Activated CD8-positive, alpha-beta memory T cell treated with anti-CD3 and anti-CD28 coated beads for 24 hours (primary cell): Measurements from ENCODE around the gene YARS1.

Experiments
- DNase-seq: peaks from one replicate; pipeline ENCODE4 v3.0.0-alpha.2; 2020

The YARS1 gene

DNA sequence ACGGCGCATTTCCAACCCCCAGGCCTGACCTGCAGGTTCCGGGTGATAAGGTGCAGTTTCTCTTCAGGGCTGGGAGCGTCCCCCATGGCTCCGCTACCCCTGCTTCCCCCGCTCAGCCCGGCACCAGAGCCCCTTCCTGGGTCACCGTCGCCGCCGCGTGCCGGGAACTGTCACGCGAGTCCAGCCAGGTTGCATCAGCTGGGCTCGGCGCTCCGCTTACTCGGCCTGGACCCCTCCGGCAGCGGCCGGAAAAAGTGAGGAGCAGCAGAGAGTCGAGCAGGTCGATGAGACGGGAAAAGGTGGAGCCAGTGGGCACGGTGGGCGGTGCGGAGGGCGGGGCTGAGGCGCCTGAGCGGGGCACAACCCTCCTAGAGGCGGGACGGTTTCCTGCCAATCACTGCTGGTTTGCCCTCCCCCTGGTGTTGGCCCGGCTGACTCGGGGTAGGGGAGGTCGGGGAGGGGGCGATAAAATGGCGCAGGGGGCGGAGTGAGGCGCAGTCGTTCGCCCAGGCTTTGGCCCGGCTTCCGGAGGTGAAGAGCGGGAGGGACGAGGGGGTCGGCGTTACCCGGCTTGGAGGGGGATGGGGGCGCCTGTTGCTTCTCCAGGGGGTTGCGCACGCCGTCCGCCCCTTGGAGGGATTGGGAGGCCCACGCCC is at the start of gene YARS1, which contains the start of gene S100PBP:
Gene YARS1 (minus strand): TSS at position 200 of the 656 bp plus-strand sequence. CDS start 114 bp downstream, at position 86.
Gene S100PBP (plus strand): TSS at position 495 of the 656 bp plus-strand sequence. CDS start 8,447 bp downstream, outside the sequence.
- peak; percentile 100 for DNase-seq

DNA sequence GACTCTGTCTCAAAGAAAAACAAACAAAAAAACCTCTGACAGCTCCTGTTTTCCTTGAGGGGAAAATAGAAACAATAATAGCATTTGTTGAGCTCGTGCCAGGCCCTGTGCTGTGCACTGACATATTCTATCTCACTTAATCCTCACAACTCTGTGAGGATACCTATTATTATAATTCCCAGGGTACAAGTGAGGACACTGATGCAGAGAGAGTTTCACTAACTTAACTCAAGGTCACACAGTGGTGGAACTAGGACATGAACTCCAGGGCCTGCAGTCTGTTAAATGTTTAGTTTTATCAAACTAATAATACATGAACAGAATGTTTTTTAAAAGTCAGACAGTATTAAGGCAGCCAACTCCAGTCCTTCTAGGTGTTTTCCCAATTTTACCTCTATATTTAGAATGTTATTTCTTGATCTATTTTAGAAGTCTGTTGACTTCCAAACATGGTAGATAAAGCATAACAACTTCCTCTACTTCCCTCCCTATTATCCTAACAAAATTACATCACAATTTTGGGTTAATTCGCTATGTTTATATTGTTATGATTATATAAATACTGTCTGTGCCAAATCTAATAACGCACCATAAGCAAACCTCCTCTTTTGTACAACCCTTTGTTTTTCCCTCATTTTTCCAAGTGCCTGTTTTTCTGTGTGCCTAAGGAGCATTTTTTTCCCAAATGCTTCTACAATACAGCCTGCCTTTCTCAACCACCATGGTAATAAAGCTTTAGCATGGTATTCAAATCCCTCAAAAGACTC is 48.7 kb upstream of the YARS1 start:
- DNase-seq, result no peak

DNA sequence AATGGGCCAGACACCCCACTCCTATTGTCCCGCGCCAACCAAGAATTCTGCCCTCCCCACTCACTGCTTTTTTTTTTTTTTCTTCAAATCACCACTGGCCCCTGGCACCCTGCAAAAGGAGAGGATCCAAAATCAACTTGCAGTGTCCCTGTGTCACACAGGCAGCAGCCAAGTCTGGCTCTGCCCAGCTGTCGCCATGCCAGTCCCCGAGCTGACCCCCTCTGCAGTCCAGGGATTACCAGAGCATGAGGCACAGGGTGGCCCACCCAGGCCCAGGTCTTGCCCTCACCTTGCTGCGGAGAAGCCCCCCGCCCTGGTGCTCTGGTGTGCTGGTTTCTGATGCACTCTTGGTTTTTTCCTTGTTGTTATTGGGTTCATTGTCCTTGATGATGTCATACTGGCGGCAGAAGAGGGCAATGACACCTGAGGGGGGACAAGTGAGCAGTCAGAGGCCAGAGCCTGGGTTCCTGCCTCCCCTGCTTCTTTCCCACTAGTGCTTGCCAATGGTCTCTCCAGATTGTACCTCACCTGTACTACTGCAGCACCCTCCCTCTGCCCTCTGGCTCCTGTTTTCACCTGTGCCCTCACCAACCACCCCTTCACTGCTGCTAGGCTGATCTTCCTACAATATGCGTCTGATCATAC is 47.3 kb upstream of the YARS1 start:
- DNase-seq, result no peak

DNA sequence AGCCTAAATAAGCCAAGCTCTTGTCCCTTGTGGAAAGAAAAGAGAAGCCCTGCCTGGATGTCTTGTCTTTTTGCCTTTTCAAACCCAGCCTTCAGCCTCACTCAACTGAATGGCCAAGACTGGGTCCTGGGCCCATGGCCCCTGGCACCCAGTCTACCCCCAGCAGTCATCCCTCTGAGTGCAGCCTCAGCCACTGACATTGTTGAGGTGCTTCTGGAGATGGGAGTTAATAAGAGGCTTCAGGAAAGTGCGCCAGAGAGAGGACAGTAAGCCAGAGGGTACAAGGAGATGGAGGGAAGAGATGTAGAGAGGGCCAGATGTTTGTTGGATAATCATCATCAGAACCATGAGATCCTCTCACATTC is 46.7 kb upstream of the YARS1 start:
- DNase-seq, result peak; percentile 38

DNA sequence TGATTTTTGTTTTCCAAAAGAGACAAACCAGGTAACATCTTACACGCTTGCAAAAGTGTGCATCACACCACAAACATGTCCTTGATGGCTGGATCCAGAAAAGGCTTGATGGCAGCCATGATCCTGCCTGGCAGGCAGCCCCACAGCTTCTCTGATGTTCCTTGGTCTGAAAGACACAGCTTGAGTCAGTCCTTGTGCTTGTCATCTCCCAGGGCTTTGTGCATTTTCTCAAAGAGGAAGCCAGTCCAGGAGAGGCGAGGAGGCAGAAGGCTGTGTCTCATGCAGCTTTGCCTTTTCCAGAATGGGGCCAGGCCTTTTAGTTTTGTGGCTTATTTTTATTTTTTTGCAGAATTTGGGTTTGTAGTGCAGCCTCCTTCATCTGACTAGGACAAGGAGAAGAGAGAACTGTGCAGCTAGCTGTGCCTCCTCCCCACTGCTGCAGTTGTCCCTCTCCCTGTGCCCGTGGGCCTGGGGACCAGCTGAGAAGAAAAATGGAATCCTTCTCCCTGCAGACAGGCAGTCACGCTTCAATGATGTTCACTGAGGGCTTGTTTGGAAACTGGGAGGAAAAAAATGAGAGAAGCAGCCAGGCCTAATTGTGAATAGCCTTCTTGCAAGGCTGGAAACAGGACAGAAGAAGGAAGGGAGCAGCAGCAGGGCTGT is 46.2 kb upstream of the YARS1 start:
- no peak for DNase-seq

DNA sequence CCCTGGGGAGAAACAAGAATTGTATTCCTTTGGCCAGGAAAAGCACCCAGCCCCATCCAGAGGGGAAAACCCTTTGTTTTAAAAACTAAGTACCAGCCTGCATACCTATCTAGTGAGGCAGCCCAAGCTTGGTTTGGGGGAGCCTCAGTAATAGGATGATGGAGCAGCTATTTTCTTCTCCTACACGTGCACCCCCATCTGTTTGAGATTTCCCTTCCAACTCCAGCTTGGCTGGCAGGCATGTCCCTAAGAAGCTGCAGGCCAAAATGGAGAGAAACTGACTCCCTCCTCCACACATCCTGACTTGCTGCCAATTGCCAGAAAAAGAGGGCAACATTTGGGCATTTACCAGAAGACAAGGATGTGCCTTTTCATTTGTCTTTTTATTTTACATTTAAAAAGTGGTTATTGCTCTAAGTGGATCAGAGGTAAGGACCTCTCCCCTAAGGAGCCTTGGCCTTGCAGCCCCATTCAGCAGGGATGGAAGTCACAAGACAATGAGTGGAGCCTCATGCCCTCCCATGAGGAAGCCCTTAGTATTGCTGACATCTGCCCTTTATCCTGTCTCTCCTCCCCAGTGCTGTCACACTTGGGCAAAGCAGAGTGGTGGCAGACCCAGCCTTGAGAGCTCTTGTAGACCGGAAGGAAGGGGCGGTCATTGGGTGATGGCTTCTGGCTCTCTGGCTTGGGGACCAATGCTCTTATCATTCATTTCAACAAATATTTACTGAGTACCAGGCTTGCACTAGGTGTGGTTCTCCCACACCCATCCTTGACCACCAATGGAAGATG is 44.9 kb upstream of the YARS1 start:
- DNase-seq, result no peak

DNA sequence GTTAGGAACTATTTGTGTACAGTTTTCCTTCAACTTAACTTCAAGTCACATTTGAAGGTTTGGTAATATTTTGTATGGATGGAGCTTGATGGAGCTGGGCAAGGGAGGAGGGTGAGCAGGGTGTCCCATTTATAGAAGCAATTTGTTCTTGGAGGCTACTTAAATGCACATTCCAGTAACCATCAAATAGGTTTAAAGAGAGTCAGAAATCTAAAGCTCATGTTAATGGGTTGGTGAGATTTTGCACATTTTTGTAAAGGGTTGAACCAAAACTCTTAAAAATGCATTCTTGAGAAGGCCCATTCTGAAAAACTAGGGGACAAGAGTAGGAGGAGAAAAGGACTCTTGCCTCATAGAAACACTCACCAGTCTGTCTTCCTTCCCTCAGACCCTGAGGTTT is 43.4 kb upstream of the YARS1 start:
- no peak for DNase-seq

DNA sequence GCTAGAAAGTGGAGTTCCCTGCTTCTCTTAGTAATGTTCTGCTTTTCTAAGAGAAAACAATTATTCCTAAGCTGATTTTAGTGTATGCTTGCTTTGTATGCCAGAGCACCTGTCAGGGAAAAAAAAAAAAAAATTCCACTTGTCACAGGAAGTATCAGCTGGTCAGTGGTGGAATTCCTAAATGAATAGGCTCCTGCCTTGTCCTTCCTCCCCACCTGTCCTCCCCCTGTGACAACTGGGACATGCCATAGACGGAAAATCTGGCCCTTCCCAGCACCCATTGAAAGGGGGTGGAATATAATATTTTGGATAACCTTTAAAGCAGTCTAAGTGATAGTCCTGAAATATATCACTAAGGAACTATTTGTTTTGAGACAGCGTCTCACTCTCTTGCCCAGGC is 42.8 kb upstream of the YARS1 start:
- no peak for DNase-seq

DNA sequence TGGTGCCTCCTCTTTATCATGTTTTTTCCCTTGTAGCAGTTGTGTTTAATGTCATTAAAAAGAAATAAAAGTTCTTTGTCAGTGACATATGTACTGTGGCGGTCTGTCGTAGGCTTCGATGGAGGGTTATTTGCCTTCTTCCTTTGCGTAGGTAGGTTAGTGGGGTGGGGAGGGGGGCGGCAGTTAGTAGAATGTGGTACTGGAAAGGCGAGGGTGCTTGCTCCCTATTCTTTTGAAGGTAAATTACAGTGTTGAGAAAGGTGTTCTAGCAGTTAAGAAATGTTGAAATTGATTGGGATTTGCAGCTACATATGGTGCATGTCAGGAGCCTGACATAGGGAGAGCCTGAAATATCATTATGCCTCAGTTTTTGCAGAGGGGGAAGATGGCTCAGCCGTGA is 41.6 kb upstream of the YARS1 start:
- DNase-seq, result no peak

DNA sequence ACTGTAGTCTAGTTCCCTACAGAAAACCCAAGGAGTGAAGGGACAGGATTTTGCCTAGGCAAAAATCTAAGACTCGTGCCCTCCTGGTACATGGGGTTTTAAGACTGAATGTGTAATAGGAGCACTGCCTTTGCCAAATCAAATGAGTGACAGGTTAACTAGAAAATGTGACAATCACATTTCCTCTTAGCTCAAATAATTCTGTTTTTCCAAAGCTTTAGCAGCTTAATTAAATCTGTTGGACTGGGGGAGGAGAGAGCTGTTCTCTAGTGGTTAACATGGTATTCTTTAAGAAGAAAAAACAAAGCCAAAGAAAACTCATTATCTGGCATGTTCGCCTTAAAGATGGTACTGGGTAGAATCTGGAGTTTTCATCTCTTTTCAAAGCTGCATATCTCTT is 41.0 kb upstream of the YARS1 start:
- DNase-seq, result no peak

DNA sequence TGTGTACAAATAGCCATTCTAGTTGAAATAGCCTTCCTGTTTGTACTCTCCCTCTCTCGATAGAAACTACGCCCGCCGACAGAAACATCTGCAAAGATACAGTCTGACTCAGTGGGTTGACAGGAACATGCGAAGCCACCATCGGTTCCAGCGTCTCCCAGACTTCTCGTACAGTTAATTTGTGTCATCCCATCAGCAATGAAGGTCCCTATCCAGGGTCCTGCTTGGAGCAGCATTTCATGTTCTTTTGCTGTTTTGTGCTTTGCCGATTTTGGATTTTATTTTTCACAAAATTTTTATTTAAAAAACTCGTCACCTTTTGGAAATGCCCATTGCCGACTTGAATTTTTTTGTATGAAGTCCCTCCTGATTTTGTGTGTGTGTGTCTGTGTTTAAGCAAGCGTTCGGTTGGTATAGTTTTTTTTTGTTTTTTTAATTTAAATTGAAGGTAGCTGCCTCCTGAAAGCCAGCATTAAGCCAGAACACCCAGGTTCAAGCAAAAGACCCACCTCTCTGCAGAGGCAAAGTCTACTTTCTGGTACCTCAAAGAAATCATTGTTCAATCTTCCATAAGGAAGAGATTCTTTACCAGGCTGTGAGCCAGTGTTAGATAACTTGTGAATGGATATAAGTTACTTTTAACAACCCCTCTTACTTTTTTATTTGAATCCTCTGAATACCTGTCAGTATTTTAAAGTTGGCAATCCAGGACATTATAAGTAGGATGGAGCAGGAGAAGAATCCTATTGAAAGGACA is 38.9 kb upstream of the YARS1 start:
- DNase-seq, result no peak

DNA sequence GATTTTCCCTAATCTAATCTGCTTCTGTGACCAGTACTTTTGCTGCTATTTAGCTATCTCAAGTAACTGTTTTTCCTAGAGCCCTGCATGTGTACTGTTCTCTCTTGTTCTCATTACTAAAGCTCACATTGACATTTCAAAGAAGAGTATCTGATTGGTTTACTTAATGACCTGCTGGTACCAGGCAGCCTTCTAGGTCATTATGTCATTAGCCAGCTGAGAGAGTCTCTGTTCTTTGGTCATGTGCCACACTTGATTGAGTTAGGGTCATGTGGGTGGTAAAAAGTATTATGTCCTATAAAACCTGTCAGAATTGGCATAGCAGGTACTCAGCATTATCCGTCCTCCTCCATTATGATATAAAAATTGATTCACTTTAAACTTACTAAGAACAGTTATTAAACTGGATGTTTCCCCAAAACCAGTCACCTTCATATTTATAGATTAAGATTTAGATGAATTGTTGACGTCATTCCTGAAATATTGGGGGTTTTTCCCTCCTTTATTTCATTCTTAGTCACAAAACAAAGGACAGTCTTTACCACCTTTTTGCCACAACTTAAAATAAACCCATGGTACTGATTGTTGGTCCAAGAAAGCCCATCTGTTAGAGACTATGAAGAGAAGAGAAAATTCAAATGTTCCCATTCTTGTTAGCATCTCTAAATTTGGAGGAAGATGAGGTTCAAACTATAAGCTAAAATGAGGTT is 31.4 kb upstream of the YARS1 start:
- DNase-seq, result no peak

DNA sequence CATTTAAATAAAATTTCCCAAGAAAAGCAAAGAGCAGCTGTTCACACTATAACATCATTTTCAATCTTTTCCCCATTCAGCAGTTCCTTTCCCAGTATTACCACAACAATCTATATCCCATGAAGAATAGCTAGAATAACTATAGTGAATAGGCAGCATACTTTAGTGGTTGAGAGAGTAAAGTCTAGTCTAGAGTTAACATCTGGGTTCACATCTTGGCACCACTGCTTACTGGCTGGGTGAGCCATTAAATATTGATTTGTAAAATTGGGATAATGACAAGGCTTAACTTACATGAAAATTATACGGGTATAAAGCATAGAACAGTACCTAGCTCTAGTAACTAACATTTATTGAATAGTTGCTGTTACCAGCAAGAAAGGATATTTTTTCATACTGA is 14.7 kb upstream of the YARS1 start:
- DNase-seq, result no peak

DNA sequence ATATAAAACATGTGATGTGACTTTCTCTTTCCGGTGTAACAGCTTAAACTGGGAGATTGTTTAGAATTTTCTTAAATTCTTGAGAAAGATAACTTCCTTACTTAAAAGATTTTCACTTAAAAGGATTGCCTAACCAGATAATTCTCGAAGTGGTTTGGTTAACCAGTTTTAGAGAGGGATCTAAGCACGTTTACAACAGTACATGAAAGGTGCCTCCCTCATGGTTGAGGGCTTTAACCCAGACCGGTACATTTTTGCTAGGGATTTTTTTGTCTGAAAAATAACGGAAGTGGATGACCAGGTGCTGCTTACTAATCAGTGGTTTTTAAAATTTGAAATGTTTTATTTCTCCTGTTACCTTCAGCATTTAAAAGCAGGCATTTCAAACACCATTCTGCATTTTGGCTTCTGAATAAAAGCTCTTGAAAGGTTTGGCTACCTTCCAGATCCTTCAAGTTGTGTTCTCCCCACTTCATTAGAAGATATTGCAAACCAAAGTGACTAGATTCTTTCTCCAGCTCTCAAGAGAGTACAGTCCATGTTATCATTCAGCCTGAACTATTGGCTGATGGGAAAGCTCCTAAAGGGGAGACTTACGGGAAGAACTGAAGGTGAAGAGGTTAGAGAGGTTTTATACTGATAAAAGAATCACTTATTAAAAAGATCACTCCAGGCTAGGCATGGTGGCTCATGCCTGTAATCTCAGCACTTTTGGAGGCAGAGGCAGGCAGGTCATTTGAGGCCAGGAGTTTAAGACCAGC is 13.1 kb upstream of the YARS1 start:
- no peak for DNase-seq

DNA sequence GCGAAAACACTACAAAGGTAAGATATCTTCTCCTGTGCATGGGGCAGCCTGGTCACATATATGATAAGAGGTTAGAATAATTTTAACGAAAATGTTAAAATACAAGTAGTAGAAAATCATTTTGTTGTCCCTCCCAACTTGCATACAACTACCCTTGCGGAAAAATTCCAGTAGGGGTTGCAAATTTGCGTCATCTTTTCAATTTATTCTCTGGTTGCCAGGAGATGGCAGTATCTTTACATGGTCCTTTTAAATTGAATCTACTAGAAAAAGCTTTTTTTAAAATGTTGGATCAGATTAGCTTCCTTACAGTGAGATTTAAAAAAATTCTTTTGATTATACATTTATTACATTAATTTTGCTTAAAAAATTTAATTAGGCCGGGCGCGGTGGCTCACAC is 11.2 kb upstream of the YARS1 start:
- DNase-seq, result no peak

DNA sequence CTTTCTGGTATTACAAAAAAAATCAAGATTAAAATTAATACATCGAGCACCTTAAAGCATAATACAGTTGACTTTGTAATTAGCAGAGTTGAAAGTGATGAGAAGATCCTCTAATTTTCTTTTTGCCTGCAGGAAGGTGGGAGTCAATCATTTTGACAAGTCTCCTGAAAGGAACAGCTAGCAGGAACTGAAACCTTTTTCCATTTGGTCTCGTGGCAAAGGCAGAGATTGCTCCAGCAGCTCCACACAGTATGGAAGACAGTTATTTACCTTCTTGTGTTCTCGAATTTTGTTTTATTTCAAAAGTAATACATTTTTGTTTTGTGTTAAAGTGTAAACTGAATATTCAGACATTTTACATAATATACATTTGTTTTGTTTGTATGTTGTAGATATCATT is 8.0 kb upstream of the YARS1 start:
- DNase-seq, result no peak

DNA sequence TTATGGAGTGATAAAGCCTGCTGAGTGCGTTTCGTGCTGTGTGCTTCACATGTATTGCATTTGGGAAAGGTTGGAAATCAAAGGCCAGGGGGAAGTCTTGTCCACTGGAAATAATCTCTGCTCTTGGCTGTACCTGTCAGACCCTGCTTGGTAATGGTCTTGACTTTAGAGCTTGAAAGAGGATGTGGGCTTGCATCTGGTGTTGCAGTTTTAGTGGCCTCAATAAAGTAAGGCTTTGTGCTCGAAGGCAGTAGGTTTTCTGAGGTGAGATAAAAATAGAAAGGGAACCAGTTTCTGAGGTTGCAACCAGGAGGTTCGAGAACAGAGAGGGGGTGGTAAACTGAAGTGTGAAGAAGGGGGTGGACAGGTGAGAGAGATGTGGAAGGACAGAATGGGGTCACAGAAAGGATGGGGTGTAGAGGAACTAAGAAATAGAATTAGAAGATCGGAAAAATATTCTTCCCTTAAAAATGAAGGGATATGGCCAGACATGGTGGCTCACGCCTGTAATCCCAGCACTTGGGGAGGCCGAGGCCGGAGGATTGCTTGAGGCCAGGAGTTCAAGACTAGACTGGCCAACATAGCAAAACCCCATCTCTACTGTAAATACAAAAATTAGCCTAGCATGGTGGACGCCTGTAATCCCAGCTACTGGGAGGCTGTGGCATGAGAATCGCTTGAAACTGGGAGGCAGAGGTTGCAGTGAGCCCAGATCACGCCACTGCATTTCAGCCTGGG is 1.8 kb upstream of the YARS1 start:
- peak; percentile 68 for DNase-seq

DNA sequence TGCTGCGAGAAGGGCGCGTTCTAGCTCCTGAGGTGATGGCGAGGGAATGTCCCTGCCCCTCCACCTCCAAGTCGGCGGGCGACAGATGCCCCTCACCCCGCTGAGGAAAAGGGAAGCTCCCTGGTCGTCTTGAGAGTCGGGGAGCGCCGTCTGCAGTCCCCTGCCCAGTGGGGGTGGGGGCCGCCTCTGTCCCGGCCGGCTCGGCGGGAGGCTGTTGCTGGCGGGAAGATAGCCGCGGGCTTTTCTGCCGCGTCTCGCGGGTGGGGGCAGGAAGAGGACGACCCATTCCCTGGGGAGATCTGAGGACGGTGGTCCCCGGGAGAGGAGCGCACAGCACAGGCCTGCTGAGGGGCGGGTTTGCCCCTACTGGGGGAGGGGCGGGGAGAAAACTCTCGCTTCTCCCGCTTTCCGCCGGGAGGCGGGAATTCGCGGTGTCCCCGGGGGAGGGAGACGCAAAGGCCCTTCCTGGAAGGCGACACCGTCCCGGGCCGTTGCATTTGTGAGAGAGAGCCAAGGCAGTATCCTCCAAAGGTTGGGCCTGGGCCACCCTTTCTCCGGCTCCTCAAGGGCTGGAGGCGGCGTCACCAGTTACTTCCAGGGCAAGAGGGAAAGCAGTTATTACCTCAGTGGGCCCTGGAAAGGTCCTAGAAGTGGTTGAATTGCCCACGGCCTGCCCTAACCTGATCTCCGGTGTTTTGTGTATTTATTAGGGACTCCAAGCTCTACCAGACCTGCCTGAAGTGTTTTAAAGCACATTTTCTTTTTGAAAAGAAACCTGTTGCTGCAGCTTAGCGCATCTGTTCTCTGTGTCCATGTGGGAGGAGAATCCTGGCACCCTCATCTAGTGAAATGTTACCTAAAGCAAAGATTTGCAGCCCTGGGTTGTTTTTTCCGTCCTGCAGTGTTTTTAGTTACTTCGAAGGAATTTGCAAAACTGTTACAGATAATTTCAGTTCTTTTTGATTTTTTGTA is 943 bp upstream of the YARS1 start:
- DNase-seq, result peak; percentile 78
